RWPE1 (cell line): ENCODE data around the gene ELOVL1.
A peak's percentile ranks its signal among the peaks of the same experiment; 100 is the strongest.

Source experiments
- CTCF ChIA-PET: fragments of 350-600 bp; sonication (Branson Sonifier 250); formaldehyde crosslinking; extraction: SDS; loops from one replicate; lab custom pipeline; 2021; lab: Yijun Ruan, JAX
- POLR2A ChIA-PET: fragments of 400-600 bp; formaldehyde crosslinking; extraction: SDS; loops from one replicate; lab custom pipeline; 2020; ENCODE audit warnings: antibody characterized with exemption; ENCODE audit not compliant: low non-redundant PET; lab: Yijun Ruan, JAX
- DNase-seq: peaks from one replicate; pipeline ENCODE4 v3.0.0; 2012; ENCODE audit warnings: low spot score
- H3K27ac ChIP-seq: fragments of 450-650 bp; 2 replicates; pipeline ENCODE4 v1.5.1; 2017
- TF ChIP-seq, protein P1 (sequence below): fragments of 450-650 bp; conservative IDR thresholded peaks from 2 replicates; pipeline ENCODE4 v1.5.1; 2017; ENCODE audit warnings: low read depth, mild to moderate bottlenecking

ELOVL1 gene

DNA sequence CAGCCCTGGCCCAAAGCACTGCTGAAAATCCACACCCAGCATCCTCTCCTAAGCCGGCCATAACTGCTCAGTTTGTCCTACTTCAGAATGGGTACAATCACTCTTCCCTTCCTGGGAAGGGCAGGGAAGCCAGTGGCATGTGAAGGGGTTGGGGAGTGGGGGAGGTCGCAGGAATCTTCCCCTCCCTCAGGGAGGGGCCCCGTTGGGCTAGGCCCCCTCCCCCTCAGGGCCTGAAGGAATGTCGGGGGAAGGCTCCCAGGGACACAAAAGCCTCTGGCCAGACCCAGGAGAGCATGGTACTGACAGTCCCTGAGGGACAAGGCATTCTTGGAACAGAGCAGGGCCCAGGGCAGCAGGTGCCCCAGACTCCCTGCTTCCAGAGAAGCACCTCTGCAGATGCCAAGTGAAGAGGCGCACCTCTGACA lies 1.2 kb downstream of the ELOVL1 start:
- ChIA-PET POLR2A (no interaction called here), CTCF (interaction anchor here (1.3 kb wide), 1 partner anchor 81 kb away, joined by 4 read pairs; the partner anchor contains the start of gene C1orf210)
- TF ChIP-seq, protein P1, sequence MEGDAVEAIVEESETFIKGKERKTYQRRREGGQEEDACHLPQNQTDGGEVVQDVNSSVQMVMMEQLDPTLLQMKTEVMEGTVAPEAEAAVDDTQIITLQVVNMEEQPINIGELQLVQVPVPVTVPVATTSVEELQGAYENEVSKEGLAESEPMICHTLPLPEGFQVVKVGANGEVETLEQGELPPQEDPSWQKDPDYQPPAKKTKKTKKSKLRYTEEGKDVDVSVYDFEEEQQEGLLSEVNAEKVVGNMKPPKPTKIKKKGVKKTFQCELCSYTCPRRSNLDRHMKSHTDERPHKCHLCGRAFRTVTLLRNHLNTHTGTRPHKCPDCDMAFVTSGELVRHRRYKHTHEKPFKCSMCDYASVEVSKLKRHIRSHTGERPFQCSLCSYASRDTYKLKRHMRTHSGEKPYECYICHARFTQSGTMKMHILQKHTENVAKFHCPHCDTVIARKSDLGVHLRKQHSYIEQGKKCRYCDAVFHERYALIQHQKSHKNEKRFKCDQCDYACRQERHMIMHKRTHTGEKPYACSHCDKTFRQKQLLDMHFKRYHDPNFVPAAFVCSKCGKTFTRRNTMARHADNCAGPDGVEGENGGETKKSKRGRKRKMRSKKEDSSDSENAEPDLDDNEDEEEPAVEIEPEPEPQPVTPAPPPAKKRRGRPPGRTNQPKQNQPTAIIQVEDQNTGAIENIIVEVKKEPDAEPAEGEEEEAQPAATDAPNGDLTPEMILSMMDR, result no peak
- DNase-seq, result no peak
- peak overlapping the region; percentile 96 for H3K27ac ChIP-seq

DNA sequence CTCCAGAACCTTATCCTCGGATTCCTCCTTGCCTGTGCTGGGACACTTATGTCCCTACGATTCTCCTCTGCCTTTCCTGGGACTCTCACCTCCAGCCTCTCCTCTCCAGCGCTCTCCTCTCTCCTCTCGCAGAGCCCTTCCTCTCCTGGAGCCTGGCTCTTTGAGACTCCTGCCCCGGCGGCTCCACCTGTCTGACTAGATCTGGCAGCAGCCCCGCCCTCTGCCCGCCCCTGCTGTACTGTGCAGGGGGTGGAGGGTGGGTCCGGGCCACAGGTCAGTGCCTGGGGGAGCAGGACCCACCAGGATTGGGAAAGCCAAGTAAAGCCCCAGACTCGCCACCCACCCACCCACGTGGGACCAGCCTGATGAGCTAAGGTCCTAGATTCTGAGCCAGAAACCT lies 1.6 kb downstream of the ELOVL1 start:
- ChIA-PET POLR2A (no interaction called here), CTCF (interaction anchor here (1.3 kb wide), 1 partner anchor 80 kb away, joined by 4 read pairs; the partner anchor contains the start of gene C1orf210)
- TF ChIP-seq, protein P1, result no peak
- H3K27ac ChIP-seq, result peak overlapping the region; percentile 96
- peak; percentile 73 for DNase-seq

DNA sequence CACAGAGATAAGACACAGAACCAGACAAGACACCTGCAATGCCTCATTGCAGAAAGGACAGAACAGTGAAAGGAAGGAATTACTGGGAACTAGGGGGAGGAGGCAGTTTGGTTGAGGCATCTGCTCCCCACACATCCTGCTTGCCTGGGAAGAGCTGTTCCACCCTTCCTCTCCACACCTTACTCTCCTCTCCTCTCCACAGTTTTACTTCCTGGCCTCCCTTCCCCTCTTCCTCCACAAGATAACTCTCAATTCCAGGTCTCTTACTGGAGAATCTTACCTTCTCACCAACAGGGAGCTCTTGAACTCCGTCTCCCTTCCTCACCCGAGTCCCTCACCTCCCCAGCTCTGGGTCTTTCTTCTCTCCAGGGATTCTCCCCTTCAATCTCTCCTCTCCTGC lies 2.1 kb downstream of the ELOVL1 start:
- no peak for DNase-seq
- ChIA-PET CTCF (interaction anchor here (1.3 kb wide), 1 partner anchor 80 kb away, joined by 4 read pairs; the partner anchor contains the start of gene C1orf210), POLR2A (no interaction called here)
- peak overlapping the region; percentile 96 for H3K27ac ChIP-seq
- TF ChIP-seq, protein P1, result no peak

DNA sequence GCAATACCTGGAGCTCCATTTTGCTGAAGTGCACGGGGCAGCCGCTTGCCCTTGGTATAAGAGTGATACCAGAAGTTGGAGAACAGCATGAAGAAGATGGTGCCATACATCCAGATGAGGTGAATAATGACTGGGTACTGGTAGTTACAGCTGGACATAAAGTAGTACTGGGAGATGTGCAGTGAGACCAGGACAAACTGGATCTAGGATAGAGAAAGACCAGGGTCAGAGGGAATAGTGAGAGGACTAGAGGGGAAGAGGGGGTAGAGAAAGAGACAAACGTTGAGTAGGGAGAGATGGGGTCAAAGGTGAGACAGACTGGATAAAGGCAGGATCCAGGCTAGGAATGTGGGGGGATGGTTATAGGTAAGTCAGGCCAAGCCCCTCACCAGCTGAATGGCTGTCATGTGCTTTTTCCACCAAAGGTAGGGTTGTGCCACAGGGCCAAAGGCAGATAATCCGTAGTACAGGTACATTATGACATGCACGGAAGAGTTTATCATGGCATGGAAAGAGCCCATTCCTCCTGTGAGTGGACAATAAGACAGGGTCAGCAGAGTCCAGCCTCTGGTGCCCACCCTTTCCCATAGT lies 3.8 kb downstream of the ELOVL1 start:
- H3K27ac ChIP-seq, result peak overlapping the region; percentile 96
- no peak for DNase-seq
- TF ChIP-seq, protein P1, result no peak
- CTCF ChIA-PET, result interaction anchor here (0.6 kb wide), 1 partner anchor 571 kb away, joined by 4 read pairs; no protein-coding TSS in a partner anchor
- POLR2A ChIA-PET, result no interaction called here

DNA sequence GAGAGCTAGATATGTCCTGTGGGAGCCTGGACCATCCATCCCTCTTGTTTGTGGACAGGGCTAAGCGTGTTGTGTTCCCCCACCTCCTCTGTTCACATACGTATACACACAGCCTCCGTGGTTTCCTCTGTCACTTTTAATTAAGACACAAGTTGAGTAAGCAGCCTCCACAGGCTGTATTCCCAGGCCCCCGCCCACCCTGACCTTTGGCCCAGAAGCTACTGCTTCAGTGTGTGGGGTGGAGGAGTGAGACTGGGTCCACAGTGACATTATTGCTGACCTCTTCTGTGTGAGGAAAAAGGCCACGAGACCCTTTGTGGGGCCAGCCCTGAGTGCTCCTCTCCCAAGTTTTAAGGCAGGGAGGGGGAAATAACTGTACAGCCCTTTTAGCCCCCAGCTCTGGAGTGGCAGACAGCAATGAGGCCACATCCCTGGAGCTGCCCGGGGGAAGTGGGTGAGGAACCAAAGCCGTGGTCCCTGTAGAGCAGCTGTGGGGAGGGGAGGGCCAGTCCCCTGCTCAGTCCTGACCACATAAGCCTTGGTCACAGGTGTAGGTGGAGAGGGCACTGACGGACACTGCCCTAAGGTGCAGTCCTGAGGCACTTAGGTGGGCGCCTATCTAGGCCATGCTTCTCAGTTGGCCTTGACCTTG lies 4.4 kb downstream of the ELOVL1 start:
- ChIA-PET POLR2A (no interaction called here), CTCF (interaction anchor here (0.6 kb wide), 1 partner anchor 571 kb away, joined by 4 read pairs; no protein-coding TSS in a partner anchor)
- no peak for DNase-seq
- H3K27ac ChIP-seq, result peak overlapping the region; percentile 96
- TF ChIP-seq, protein P1, result no peak

DNA sequence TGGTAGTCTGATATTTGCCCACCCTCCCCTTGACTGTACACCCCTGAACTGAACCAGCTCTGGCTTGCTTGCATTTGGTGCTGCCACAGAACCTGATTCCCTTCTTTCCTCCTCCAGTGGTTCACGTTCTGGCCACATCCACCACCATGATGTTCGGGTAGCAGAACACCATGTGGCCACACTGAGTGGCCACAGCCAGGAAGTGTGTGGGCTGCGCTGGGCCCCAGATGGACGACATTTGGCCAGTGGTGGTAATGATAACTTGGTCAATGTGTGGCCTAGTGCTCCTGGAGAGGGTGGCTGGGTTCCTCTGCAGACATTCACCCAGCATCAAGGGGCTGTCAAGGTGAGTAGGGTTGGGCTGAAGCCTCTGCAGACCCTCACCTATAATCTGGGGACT lies 7.2 kb downstream of the ELOVL1 start:
- POLR2A ChIA-PET, result no interaction called here
- TF ChIP-seq, protein P1, result no peak
- peak overlapping the region; percentile 94 for H3K27ac ChIP-seq
- no peak for DNase-seq
- CTCF ChIA-PET, result no interaction called here
